Hepatocyte (in vitro differentiated cells): ENCODE measurements around the gene TMEM143.

ENCODE experiments used
- EZH2 ChIP-seq: fragments of 200-600 bp; sonication (generic); IDR thresholded peaks from 2 replicates; pipeline ENCODE4 v1.6.1; 2016; ENCODE audit warnings: antibody characterized with exemption, mild to moderate bottlenecking, borderline replicate concordance
- TF ChIP-seq, protein P1 (sequence below): fragments of 200-600 bp; sonication (generic); IDR thresholded peaks from 2 replicates; pipeline ENCODE4 v1.5.1; 2016; ENCODE audit warnings: antibody characterized with exemption, mild to moderate bottlenecking; ENCODE audit not compliant: poor library complexity

DNA sequence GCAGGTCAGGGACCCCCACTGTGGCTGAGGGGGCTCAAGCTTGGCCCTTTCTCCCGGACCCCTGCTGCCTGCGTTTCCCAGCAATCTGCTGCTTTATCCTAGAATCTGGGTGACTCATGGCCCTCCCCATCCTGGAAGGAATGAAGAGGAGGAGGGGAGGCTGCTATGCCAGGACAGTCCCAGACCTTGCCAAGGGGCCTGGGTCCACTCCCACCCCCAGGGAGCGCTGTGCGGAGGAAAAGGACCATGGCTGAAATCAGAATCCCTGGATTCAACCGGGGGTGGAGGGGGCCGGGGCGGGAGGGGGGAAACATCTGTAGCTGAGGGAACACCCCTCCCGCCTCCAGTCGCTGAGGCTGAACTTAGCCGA, 73.4 kb downstream of the TMEM143 start:
- TF ChIP-seq, protein P1, sequence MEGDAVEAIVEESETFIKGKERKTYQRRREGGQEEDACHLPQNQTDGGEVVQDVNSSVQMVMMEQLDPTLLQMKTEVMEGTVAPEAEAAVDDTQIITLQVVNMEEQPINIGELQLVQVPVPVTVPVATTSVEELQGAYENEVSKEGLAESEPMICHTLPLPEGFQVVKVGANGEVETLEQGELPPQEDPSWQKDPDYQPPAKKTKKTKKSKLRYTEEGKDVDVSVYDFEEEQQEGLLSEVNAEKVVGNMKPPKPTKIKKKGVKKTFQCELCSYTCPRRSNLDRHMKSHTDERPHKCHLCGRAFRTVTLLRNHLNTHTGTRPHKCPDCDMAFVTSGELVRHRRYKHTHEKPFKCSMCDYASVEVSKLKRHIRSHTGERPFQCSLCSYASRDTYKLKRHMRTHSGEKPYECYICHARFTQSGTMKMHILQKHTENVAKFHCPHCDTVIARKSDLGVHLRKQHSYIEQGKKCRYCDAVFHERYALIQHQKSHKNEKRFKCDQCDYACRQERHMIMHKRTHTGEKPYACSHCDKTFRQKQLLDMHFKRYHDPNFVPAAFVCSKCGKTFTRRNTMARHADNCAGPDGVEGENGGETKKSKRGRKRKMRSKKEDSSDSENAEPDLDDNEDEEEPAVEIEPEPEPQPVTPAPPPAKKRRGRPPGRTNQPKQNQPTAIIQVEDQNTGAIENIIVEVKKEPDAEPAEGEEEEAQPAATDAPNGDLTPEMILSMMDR = peak; percentile 41
- TF ChIP-seq EZH2 = no peak
